Measurements from ENCODE around the gene KIF3C.

DNA sequence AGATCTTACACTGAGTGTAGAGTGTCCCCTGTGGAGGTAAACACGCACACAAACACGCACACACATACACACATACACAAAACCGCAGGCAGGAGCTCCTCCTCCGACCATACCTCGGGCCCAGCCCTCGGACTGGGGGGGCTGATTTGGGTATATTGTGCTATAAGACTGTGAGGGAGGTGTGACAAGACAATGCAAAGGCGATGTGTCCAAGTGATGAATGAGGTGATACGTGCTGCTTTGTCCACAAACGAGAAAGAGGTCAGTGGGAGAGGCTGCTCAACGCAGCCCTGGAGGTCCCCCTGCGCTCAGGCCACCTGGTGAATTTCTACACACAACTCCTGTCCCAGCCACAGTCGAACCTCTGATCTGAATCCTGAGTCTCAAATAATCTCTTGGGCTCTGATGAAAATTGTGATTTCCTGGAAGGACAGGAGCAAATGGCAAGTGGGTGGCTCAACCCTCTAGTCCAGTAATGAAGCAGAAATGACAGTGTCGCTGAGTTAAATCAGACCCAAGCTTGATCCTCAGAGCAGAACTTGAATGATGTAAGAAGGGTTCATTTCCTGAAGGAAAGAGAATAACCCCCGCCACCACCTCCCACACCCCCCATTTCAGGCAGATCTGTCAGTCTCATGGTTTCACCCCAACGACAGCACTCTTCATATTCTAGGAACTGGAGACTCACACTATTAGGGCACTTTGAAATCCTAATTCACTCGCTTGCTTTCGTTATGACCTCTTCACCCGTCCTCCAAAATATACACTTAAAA, 55.1 kb downstream of the KIF3C start:
- no peak for TF ChIP-seq EZH2 (IDR thresholded peaks at IDR 0.05; ENCODE audit: borderline replicate concordance, low read depth, low read length, poor library complexity, severe bottlenecking)
- TF ChIP-seq, protein P1, sequence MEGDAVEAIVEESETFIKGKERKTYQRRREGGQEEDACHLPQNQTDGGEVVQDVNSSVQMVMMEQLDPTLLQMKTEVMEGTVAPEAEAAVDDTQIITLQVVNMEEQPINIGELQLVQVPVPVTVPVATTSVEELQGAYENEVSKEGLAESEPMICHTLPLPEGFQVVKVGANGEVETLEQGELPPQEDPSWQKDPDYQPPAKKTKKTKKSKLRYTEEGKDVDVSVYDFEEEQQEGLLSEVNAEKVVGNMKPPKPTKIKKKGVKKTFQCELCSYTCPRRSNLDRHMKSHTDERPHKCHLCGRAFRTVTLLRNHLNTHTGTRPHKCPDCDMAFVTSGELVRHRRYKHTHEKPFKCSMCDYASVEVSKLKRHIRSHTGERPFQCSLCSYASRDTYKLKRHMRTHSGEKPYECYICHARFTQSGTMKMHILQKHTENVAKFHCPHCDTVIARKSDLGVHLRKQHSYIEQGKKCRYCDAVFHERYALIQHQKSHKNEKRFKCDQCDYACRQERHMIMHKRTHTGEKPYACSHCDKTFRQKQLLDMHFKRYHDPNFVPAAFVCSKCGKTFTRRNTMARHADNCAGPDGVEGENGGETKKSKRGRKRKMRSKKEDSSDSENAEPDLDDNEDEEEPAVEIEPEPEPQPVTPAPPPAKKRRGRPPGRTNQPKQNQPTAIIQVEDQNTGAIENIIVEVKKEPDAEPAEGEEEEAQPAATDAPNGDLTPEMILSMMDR (conservative IDR thresholded peaks at IDR 0.05; ENCODE audit: low read depth, low read length) = no peak
